ENCODE results near the gene ULBP3.

GRCh38 chr6:150037526-150038201, 31.3 kb downstream of the ULBP3 start:
- no peak for TF ChIP-seq CTCF (conservative IDR thresholded peaks at IDR 0.05; ENCODE audit: low read depth, low read length)
- no peak for TF ChIP-seq POLR2A (IDR thresholded peaks at IDR 0.05; ENCODE audit: low read depth, low read length)
- TF ChIP-seq MXI1 (IDR thresholded peaks at IDR 0.05; ENCODE audit: borderline replicate concordance, low read depth, low read length), result no peak
